Uterus (tissue), 2 donors: ENCODE measurements around the gene ADCY9.

Experiments
- POLR2A ChIP-seq, 2 donors: fragments of 450-650 bp; IDR thresholded peaks; one replicate each; pipeline ENCODE4 v1.6.1; 2016; ENCODE audit warnings: antibody characterized with exemption in 2 of 2, mild to moderate bottlenecking in 1 of 2, moderate library complexity in 1 of 2
- TF ChIP-seq, protein P1 (sequence below), 4 experiments: fragments of 200-600 bp in 2 of 4; fragments of 450-650 bp in 2 of 4; sonication (generic) in 2 of 4; IDR thresholded peaks; one replicate each; pipeline ENCODE4 v1.5.1; 2016 to 2019; ENCODE audit warnings: antibody characterized with exemption in 4 of 4, mild to moderate bottlenecking in 2 of 4, moderate library complexity in 1 of 4

DNA sequence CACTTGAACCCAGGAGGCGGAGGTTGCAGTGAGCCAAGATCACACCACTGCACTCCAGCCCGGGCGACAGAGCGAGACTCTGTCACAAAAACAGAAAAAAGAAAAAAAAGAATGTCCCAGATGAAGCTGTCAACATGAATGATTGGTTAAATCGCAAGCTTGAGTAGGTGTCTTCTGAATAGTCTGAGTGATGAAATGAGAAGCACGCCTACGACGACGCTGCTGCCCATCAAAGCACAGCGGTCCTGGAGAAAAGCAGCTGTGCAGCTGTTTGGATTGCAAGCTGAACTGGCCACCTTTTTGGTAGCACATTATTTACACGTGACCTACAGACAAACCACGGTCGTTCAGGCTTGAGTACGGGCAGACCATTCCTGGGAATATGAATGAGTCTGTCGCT, 12.5 kb downstream of the ADCY9 start:
- no peak for TF ChIP-seq POLR2A (IDR thresholded peaks at IDR 0.05)
- TF ChIP-seq, protein P1, sequence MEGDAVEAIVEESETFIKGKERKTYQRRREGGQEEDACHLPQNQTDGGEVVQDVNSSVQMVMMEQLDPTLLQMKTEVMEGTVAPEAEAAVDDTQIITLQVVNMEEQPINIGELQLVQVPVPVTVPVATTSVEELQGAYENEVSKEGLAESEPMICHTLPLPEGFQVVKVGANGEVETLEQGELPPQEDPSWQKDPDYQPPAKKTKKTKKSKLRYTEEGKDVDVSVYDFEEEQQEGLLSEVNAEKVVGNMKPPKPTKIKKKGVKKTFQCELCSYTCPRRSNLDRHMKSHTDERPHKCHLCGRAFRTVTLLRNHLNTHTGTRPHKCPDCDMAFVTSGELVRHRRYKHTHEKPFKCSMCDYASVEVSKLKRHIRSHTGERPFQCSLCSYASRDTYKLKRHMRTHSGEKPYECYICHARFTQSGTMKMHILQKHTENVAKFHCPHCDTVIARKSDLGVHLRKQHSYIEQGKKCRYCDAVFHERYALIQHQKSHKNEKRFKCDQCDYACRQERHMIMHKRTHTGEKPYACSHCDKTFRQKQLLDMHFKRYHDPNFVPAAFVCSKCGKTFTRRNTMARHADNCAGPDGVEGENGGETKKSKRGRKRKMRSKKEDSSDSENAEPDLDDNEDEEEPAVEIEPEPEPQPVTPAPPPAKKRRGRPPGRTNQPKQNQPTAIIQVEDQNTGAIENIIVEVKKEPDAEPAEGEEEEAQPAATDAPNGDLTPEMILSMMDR (IDR thresholded peaks at IDR 0.05) = no peak
